NB4 (cell line): ENCODE data around the gene A2ML1.
"Not testable (repeated sequence)": the region's sequence is repeated elsewhere in the genome, so short reads cannot be mapped to it uniquely, and the experiment has no call there.

Experiments used
- DNase-seq: peaks from one replicate; pipeline ENCODE4 v3.0.0; 2010; ENCODE audit warnings: low read depth
- H3K4me3 ChIP-seq: one replicate; pipeline ENCODE4 v1.5.1; 2011; ENCODE audit warnings: mild to moderate bottlenecking, low read depth, low read length, moderate library complexity
- CTCF ChIP-seq: IDR thresholded peaks from one replicate; pipeline ENCODE4 v1.5.1; 2012; ENCODE audit warnings: low read depth, low read length
- MAX ChIP-seq: IDR thresholded peaks from 2 replicates; pipeline ENCODE4 v1.6.1; 2011; ENCODE audit warnings: low read depth, low read length
- MYC ChIP-seq: IDR thresholded peaks from 2 replicates; pipeline ENCODE4 v1.6.1; 2011; ENCODE audit warnings: low read depth, low read length
- POLR2A ChIP-seq: IDR thresholded peaks from 2 replicates; pipeline ENCODE4 v1.6.1; 2011; ENCODE audit warnings: mild to moderate bottlenecking; ENCODE audit not compliant: insufficient read length; ENCODE audit errors: extremely low read depth

The A2ML1 gene

GRCh38 chr12:8813572-8814357 is 8.7 kb upstream of the A2ML1 start:
- H3K4me3 ChIP-seq, result no peak overlapping the region
- TF ChIP-seq MAX (no peak), CTCF (no peak), POLR2A (no peak), MYC (no peak)
- DNase-seq, result no peak

GRCh38 chr12:8816448-8817050 is 5.9 kb upstream of the A2ML1 start:
- TF ChIP-seq MYC, result no peak
- TF ChIP-seq CTCF, result no peak
- no peak for TF ChIP-seq MAX
- no peak for TF ChIP-seq POLR2A
- no peak for DNase-seq
- H3K4me3 ChIP-seq, result no peak overlapping the region

- TF ChIP-seq POLR2A, result no peak
- TF ChIP-seq MYC, result no peak
- no peak for TF ChIP-seq CTCF
- no peak for TF ChIP-seq MAX
- DNase-seq, result no peak
- no peak overlapping the region for H3K4me3 ChIP-seq
Measured at GRCh38 chr12:8817856-8818255, 4.6 kb upstream of the A2ML1 start.

- DNase-seq, result no peak
- no peak overlapping the region for H3K4me3 ChIP-seq
- TF ChIP-seq CTCF (no peak), POLR2A (no peak), MAX (no peak)
Measured at GRCh38 chr12:8818526-8818925, 3.9 kb upstream of the A2ML1 start.

GRCh38 chr12:8819666-8819980 is 2.8 kb upstream of the A2ML1 start:
- no peak for DNase-seq
- no peak overlapping the region for H3K4me3 ChIP-seq
- no peak for TF ChIP-seq CTCF

GRCh38 chr12:8820676-8821407 is 1.6 kb upstream of the A2ML1 start:
- not testable (repeated sequence) for H3K4me3 ChIP-seq, DNase-seq
